HG03432 (cell line): ENCODE results near the gene SYT2.
"Not testable (repeated sequence)": the region's sequence is repeated elsewhere in the genome, so short reads cannot be mapped to it uniquely, and the experiment has no call there.

Experiments
- ATAC-seq: cut with Tn5 transposase; IDR thresholded peaks from one replicate; pipeline ENCODE4 v1.9.1; 2021; ENCODE audit warnings: mild to moderate bottlenecking, moderate library complexity; ENCODE audit not compliant: unreplicated experiment

SYT2 gene

DNA sequence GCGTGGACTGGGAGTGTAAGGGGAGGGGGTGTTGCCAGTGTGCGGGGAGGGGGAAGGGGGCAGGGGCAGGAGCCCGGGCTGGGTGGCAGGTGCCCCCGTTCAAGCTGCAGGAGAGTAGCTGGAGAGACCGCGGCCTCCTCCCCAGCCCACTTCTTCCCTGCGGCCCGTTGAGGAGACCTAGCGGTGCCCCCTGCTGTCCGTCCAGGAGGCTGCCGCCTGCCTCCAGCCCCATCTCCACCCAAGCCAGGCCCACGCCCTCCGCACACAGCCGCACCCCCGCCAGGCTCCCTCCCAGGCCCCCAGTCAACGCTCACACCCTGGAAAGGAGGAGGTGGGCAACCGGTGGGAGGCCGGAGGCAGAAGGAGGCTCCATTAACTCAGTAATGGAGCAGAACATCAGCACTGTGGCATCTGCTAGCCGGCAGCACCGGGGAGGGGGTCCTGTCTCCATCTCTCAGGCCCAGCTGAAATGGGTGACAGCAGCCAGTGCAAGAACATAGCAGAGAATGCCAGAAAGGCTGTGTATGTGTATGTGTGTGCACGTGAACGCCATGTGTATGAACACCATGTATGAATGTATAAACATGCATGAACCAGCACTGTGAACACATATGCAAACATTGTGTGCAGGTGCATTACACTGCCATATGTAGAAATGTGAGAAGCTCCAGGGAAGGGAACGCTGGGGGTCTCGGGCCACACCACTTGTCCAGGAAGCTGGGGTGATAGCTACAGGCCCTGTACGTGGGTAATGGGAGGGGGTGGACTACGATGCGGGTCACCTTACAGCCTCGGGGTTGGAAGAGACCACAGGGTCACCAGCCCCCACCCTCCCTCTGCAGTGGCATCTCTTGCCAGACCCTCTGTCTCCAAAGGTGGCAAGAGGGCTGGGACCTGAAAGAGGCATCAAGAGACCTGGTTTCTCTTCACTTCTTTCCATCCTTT lies 84.6 kb downstream of the SYT2 start:
- ATAC-seq, result peak; percentile 68

DNA sequence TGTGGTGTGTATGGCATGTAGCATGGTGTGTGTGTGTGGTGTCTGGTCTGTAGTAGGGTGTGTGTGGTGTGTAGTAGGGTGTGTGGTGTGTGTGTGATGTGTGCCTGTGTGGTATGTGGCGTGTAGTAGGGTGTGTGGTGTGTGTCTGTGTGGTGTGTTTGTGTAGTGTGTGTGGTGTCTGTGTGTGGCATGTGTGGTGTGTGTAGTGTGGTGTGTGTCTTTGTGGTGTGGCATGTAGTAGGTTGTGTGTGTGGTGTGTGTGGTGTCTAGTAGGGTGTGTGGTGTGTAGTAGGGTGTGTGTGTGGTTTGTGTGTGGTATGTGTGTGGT lies 85.5 kb downstream of the SYT2 start:
- ATAC-seq, result no peak

DNA sequence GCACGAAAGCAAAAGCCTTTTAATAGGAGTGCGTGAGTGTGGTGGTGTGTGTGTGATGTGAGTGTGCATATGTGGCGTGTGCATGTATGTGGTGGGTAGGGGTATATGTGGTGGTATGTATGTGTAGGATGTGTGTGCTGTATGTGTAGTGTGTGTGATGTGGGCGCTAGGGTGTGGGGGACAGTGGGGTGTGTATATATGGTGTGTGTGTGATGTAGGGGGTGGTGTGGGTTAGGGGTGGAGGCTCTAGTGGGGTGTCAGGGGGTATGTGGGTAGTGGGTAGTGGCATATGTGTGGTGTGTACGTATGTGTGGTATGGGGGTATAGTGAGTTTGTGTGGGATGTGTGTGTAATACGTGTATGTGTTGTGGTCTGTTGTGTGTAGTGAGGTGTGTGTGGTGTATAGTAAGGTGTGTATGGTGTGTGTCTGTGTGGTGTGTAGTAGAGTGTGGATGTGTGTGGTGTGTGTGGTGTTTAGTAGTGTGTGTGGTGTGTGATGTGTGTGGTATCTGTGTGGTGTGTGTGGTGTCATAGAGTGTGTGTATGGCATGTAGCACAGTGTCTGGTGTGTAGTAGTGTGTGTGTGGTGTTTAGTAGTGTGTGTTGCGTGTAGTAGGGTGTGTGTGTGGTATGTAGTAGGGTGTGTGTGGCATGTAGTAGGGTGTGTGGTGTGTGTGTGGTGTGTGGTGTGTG lies 86.0 kb downstream of the SYT2 start:
- ATAC-seq, result no peak

DNA sequence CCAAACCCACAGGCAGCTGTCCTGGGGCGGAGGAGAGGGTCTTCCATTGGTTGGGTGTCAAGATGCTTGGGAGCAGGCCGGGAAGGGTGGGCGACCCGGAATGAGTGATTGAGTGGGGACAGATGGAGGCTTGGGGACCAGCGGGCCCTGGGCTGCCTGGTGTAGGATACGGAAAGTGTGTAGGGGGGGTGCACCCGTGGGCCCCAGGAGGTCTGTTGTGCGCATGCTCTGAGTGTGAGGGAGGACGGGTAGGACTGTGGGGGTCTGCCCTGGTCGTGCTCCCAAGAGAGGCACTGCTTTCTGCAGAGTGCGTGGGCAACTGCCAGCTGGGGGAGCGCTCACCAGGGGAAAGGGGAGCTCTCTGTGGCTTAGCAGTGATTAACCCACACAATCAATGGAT lies 86.8 kb downstream of the SYT2 start:
- not testable (repeated sequence) for ATAC-seq

DNA sequence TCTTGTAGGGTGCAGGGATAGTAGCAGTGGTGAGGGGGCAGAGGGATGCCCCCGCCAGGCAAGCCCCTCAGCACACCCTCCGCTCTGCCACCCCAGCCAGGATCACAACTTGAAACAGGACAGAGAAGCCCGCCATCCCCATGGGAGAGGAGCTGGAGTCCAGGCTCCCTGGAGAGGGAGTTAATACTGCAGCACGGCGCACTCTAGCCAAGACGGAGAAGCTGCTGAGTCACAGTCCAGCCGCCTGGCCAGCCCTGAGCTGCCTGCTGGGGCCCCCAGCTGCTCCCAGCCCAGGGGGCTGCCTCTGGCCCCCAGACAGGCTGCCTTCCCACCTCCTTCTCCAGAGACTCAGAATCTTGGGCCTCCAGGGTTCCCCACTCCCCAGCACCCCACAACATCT lies 87.2 kb downstream of the SYT2 start:
- no peak for ATAC-seq

DNA sequence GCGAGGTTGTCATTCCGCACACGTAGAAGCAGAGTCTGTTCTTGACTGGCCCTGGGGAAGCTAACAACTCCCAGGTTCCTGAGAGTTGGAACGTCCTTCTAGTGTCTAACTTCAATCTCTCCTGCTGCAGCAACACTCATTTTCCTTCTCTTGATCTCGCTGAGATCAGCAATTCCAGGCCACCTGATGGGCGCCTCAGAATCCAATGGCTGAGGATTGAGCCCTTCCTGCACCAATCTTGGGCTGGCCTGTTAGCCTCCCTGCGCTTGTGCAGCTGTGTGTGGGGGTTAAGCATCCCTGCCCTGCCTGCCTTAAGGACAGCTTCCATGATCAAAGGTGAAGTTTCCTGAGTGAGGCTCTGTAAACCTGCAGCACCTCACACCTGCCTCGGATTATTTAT lies 87.9 kb downstream of the SYT2 start:
- ATAC-seq, result no peak

DNA sequence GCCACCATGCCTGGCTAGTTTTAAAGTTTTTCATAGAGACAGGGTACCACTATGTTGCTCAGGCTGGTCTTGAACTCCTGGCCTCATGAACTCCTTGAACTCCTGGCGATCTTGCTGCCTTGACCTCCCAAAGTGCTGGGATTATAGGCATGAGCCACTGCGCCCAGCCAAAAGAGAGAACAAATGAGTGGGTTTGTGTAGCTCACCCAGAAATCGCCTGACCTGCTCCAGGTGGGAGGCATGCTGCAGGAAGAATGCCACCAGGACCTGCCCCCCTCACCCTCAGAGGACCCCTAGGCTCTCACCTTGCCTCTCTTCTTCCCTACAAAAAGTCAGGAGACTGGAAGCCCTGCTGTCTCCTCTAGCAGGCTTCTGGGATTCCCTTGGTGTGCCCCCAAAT lies 88.8 kb downstream of the SYT2 start:
- no peak for ATAC-seq

DNA sequence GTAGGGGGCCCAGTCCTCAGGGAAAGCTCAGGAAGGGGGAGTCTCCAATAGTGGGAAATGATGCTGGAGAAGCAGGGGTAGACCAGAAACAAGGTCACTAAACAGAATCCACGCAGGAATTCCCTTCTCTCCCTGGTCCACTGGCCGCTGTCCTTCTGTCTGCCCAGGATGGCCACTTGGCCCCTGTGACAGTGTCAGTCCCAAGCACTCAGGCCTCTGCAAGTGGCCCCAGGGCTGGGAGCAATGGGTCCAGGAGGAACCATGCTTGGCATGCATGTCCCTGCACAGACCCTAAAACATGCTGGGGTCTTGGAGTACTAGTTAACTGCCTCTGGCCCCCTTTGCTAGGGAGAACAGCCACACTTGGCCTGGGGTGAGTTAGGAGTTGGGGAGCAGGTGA lies 90.2 kb downstream of the SYT2 start:
- ATAC-seq, result not testable (repeated sequence)

DNA sequence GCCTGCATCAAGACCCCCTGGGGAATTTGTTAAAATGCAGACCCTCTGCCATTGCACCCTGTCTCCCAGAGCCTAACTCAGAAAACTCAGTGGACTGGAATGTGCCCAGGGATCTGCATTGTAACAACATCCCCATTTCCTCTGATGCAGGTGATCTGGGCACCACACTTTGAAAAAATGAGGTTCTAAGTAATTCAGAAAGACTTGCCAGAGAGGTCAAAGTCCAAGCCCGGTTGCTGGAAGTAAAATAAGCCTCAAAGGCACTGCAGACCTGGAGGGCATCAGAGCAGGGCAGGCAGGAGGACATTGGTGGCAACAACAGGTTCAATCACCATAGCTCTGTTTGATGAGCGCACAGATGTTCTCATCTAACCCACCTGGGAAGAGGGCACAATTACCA lies 90.7 kb downstream of the SYT2 start:
- no peak for ATAC-seq

DNA sequence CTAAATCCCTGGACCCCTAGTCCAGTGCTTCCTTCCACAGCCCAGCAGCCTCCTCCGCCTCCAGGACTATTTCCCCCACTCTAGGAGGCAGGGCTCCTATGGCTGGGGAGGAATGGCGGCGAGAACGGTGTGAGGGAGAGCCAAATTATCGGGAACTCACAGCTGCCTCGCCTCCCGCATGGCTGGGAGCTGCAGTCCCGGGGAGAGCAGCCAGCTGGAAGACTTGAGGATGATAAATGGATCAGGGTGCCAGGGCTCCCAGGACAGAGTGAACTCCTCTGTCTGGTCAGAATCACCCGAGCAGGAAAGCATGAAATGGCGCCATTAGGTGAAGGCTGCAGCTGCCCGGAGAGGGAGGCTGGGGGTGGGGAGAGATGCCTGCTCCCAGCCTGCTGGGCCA lies 91.2 kb downstream of the SYT2 start:
- ATAC-seq, result not testable (repeated sequence)

DNA sequence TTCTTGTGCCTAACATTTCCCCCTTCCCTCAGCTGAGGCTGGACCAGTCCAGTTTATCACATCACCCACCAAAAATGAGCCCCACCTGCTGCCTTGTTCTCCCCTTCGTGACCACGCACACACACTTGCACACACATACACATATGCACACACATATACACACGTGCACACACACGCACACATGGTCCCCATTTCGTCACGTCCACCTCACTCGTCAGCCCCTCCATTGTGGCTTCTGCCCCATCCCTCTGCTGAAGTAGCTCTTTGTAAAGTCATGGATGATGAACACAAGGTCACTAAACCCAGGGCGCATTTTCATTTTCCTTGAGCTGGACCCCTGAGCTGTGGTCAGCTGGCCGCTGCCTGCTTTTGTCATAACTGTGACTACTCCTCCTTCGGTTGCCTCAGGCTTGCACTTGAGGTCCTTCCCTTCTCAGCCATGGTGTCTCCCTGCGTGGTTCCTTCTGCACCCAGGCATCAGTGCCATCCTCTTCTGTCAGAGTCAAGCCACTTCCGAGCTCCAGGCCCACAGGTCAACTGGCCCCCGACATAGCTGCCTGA lies 93.8 kb downstream of the SYT2 start:
- peak; percentile 34 for ATAC-seq

DNA sequence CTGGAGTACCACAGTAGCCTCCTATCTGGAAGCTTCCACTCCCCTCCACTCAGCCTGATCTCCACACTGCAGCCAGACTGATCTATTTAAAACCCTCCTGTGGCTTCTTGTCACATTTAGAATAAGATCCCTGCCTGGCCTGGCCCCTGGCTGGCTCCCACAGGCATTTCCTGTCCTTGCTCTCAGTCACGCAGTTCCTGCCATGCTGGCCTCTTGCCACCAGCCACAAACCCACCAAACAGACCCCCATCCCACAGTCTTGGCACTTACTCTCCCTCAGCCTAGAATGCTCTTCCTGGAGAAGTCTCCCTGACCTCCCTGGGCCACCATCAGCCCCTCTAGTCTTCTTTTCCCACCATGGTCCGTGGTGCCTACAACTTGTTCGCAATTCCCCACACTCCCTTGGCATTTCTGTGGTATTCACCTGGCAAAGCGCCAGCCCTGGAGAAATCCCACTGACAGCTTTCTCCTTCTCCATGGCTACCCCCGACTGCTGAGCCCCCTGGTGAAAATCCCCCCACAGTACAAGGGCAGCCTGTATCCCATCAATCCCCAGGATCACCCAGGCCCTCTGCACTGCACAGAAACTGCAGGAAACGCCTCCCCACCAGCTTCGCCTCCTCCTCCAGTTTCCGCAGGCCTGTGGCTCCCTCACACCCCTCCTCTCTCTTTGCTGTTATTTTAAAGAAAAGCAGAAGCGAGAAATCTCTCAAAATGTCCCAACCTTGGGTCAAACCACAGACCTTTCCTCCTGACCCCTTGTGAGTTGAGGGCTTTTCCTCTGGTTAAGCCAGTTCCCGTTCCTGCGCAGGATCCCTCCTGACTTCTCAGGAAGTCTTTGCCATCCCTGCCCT lies 94.5 kb downstream of the SYT2 start:
- ATAC-seq, result peak; percentile 82

DNA sequence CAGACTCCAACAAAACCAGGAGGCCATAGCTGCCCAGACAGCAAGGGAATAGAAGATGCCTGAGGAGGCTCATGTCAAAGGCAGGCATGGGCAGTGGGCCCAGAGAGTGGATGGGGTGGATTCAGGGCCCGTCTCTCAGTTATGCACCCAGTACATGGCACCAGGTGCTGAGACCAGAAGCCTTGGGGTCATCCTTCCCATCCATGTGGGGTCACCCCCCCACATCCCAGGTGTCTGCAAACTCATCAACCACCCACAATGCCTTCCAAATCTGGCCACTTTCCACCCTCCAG lies 95.1 kb downstream of the SYT2 start:
- ATAC-seq, result not testable (repeated sequence)

DNA sequence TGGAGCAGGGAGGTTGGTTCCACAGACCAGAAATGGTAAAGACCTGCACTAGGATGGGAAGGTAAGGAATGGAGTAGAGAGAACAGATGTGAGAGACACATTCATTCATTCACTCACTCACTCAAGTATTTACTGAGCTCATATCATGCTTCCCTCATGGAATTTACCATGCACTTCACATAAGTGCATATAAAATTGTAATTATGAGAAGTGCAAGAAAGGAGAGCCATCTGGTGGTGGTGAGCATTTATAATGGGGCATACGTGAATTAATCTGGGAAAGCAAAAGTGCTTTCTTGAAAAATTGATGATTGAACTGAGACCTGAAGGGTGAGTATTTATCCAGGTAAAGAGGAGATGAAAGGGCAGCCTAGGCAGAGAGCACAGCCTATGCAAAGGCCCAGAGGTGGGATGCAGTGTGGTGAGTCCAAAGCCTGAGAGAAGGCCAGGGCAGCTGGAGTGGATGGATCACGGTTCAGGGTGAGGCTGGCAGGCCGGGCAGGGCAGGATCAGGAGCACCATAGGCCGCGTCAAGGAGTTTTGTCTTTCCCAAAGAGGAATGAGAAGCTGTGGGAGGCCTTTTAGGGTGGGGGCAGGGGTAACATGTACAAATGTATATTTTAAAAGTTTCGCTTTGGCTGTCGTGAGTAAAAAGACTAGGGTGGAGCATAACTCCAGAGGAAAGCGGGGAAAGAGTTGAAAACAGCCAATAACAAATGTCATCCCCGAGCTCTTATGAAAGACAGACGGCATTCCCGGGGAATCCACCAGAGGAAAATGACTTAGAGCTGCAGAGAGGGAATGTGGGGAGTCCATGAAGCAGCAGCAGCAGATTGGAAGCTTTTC lies 95.7 kb downstream of the SYT2 start:
- not testable (repeated sequence) for ATAC-seq

DNA sequence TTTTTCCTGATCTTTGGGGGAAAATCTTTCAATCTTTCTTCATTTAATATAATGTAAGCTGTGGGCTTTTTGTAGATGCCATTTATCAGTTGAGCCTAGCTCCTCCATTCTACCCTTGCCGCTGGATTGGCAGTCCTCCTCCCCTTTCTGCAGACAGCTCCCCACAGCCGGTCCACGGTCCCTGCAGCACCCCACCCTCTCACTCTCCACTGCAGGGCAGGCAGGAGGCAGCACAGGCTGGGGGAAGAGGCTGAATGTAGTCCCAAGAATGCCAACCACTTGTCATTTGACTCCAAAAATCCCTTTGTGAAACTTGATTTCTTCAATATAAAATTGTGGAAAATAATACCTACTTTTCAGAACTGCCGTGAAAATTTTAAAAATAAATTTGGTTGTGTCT lies 96.7 kb downstream of the SYT2 start:
- no peak for ATAC-seq

DNA sequence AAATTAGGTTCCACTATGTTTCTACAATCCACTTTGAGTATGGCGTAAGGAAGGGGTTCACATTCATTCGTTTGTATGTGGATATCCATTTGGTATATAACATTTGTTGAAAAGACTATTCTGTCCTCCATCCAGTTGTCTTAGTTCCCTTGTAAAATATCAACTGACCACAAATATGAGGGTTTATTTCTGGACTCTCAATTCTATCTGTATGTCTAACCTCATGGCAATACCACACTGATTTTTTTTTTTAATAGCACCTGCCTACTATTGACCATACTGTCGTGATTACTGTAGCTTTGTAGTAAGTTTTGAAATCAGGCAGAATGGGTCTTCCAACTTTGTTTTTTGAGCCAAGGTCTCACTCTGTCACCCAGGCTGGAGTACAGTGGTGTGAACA lies 98.2 kb downstream of the SYT2 start:
- not testable (repeated sequence) for ATAC-seq

DNA sequence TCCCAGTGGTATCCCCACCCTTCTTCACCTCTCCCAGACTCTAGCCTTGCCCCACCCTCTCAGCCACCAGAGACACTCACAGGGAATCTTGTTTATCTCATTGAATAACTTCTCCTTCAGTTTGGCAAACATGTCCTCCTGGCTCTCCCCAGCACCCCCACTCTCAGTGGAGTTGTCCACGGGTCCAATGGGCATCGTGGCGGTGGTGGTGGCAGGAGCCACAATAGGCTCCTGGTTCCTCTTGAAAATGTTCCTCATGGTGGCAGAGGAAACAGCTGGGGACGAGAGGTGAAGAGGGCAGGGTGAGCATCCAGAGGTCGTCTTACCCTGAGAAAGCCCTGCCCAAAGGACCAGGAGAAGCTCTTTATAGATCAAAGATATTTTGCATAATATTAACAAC lies 104.7 kb downstream of the SYT2 start:
- ATAC-seq, result no peak

DNA sequence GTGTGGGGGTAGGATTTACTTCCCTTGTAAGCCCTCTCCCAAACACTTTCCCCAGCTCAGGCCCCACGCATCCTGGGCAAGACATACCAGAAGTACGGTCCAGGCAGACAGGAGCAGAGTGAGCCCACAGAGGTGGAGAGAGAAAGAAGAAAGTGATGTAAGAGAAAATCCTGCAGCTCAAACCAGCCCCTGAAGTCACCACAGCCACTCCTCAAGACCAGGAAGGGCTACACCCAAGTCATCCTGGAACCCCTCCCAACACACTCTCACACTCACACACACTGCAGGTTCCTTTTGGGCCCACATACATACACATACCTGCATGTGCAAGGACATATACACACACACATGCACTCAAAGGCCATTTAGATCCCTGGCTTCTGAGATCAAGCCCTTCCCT lies 106.8 kb downstream of the SYT2 start:
- no peak for ATAC-seq

DNA sequence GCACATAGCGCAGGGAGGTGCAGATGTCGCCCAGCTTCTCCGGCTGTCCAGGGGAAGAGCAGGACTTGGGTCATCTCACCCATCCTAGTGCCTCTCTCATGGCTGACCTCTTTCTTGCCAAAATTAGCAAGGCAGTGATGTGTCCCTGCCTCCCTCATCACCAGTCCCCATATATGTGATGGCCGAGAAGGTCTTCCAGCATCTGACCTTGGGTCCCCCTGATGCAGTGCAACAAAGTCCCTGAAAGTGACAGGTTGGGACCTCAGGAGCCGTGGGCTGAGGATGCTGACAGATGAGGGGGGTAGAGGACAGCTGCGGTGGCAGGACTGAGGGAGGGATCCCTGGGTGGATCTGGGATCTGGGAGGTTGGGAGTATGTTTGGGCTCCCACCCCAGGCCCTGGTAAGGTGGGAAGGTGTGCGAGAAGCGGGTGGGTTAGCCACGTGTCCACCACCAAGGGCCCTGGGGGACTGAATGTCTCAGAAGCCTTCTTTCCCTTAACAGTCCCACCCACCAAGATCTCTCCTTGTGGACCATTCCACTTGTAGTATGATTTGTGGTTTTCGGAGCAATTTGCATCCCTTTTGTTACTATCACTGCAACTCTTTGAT lies 109.7 kb downstream of the SYT2 start:
- no peak for ATAC-seq
